VCaP (cell line): ENCODE measurements around the gene TBL3.
A peak's percentile ranks its signal among the peaks of the same experiment; 100 is the strongest.

Experiments
- H3K27ac ChIP-seq: fragments of 450-650 bp; 2 replicates; pipeline ENCODE4 v1.5.1; 2017
- CTCF ChIP-seq: fragments of 450-650 bp; conservative IDR thresholded peaks from 2 replicates; pipeline ENCODE4 v1.5.1; 2017; ENCODE audit warnings: mild to moderate bottlenecking, moderate library complexity

Gene TBL3

GRCh38 chr16:1940273-1941161 is 31.3 kb upstream of the TBL3 start:
- no peak overlapping the region for H3K27ac ChIP-seq
- no peak for TF ChIP-seq CTCF

- TF ChIP-seq CTCF: no peak
- no peak overlapping the region for H3K27ac ChIP-seq
Observed at GRCh38 chr16:1941162-1942046, 30.4 kb upstream of the TBL3 start.

- H3K27ac ChIP-seq: peak overlapping the region; percentile 65; the same call in 1 of the 2 replicates
- no peak for TF ChIP-seq CTCF
Observed at GRCh38 chr16:1942047-1942809, 29.6 kb upstream of the TBL3 start.

- no peak for TF ChIP-seq CTCF
- peak within 1 kb of the TSS; percentile 65 for H3K27ac ChIP-seq
Observed at GRCh38 chr16:1942810-1943726, 28.8 kb upstream of the TBL3 start, which contains the start of gene MSRB1. TSS of gene MSRB1 (minus strand) at chr16:1943199. CDS start at chr16:1943156, 43 bp downstream.

- TF ChIP-seq CTCF: no peak
- H3K27ac ChIP-seq: no peak overlapping the region
Observed at GRCh38 chr16:1944612-1945199, 27.1 kb upstream of the TBL3 start.
